A549 (cell line): ENCODE data around the gene MAG. TPM values are rescaled to one million over a fixed set of nuclear protein-coding genes. Genes with fewer than 3 reads are reported as not detected.
A peak's percentile ranks its signal among the peaks of the same experiment; 100 is the strongest.

Source experiments
- ATAC-seq, 2 experiments: fragments of 200-7000 bp in 1 of 2; fragments of >200 bp in 1 of 2; cut with Nextera tagmentation in 1 of 2; cut with Tn5 transposase in 1 of 2; 3 replicates each; pipeline versions ENCODE4 v1.8.0 to v1.9.1; 2018 to 2020; ENCODE audit warnings: mild to moderate bottlenecking in 1 of 2, moderate library complexity in 1 of 2
- CTCF ChIA-PET: fragments of 300-600 bp; sonication (Branson Sonifier 250); formaldehyde crosslinking; extraction: SDS; loops from one replicate; lab custom pipeline; 2021; ENCODE audit warnings: antibody characterized with exemption, inconsistent platforms; lab: Yijun Ruan, JAX
- POLR2A ChIA-PET: fragments of 350-600 bp; formaldehyde crosslinking; extraction: SDS; loops from one replicate; lab custom pipeline; 2021; ENCODE audit warnings: antibody characterized with exemption, inconsistent platforms; lab: Yijun Ruan, JAX
- DNase-seq, 2 experiments: peaks; one replicate each; pipeline versions ENCODE4 v3.0.0 to v3.0.0-alpha.2; 2011 to 2016; ENCODE audit warnings: low read depth in 1 of 2, low spot score in 1 of 2
- FAIRE-seq: peaks from 2 replicates; lab custom pipeline; 2011; peaks lifted over from hg19 to GRCh38; lab: Jason Lieb, UNC
- H3K27ac ChIP-seq, 2 experiments: fragments of >200 bp; sonication (Bioruptor Twin); formaldehyde crosslinking; 3 replicates each; pipeline ENCODE4 v1.5.1; 2016 to 2017
- H3K4me1 ChIP-seq: fragments of >200 bp; sonication (Bioruptor Twin); formaldehyde crosslinking; 3 replicates; pipeline ENCODE4 v1.6.1; 2016
- H3K4me2 ChIP-seq: fragments of >200 bp; sonication (Bioruptor Twin); formaldehyde crosslinking; 3 replicates; pipeline ENCODE4 v1.6.1; 2016
- H3K4me3 ChIP-seq: fragments of >200 bp; sonication (Bioruptor Twin); formaldehyde crosslinking; 3 replicates; pipeline ENCODE4 v1.5.1; 2016
- H3K9me3 ChIP-seq: fragments of >200 bp; sonication (Bioruptor Twin); formaldehyde crosslinking; 3 replicates; pipeline ENCODE4 v1.6.1; 2016
- BHLHE40 ChIP-seq: IDR thresholded peaks from 2 replicates; pipeline ENCODE4 v1.6.1; 2012; ENCODE audit warnings: low read depth, low read length, inconsistent platforms
- CBX2 ChIP-seq: fragments of 200-600 bp; sonication (generic); IDR thresholded peaks from 2 replicates; pipeline ENCODE4 v1.6.1; 2016; ENCODE audit warnings: low read depth, mild to moderate bottlenecking, borderline replicate concordance
- CEBPB ChIP-seq, 2 experiments: fragments of >200 bp in 1 of 2; sonication (Bioruptor Twin) in 1 of 2; formaldehyde crosslinking in 1 of 2; IDR thresholded peaks; 2 replicates each; pipeline ENCODE4 v1.6.1; 2012 to 2016
- CHD2 ChIP-seq: fragments of 150-350 bp; IDR thresholded peaks from 2 replicates; pipeline ENCODE4 v1.6.1; 2014; ENCODE audit warnings: low read length; ENCODE audit not compliant: partially characterized antibody
- EHF ChIP-seq: fragments of 250-450 bp; sonication (Bioruptor Pico); IDR thresholded peaks from 2 replicates; pipeline ENCODE4 v1.5.0; 2020; ENCODE audit warnings: mild to moderate bottlenecking
- EHMT2 ChIP-seq: fragments of 200-600 bp; sonication (generic); IDR thresholded peaks from 2 replicates; pipeline ENCODE4 v1.6.1; 2016; ENCODE audit warnings: antibody characterized with exemption, low read depth, mild to moderate bottlenecking, moderate library complexity
- ELK1 ChIP-seq: fragments of 150-350 bp; IDR thresholded peaks from 2 replicates; pipeline ENCODE4 v1.6.1; 2014; ENCODE audit warnings: low read depth, mild to moderate bottlenecking, low read length
- ESRRA ChIP-seq: fragments of 150-350 bp; IDR thresholded peaks from 2 replicates; pipeline ENCODE4 v1.6.1; 2014; ENCODE audit warnings: mild to moderate bottlenecking, low read length, borderline replicate concordance
- FOXS1 ChIP-seq: fragments of 250-450 bp; sonication (Bioruptor Pico); IDR thresholded peaks from 2 replicates; pipeline ENCODE4 v1.5.0; 2020; ENCODE audit warnings: mild to moderate bottlenecking, moderate library complexity
- HMGXB4 ChIP-seq: fragments of 250-450 bp; sonication (Bioruptor Pico); IDR thresholded peaks from 2 replicates; pipeline ENCODE4 v1.5.0; 2021; ENCODE audit warnings: mild to moderate bottlenecking, moderate library complexity, borderline replicate concordance
- KDM1A ChIP-seq: fragments of 200-600 bp; sonication (generic); IDR thresholded peaks from 2 replicates; pipeline ENCODE4 v1.6.1; 2016; ENCODE audit warnings: low read depth, mild to moderate bottlenecking
- MAFK ChIP-seq: fragments of 450-650 bp; IDR thresholded peaks from 2 replicates; pipeline ENCODE4 v1.6.1; 2014; ENCODE audit not compliant: partially characterized antibody
- MYC ChIP-seq: IDR thresholded peaks from 2 replicates; pipeline ENCODE4 v1.6.1; 2012; ENCODE audit warnings: mild to moderate bottlenecking, inconsistent platforms, low read length, improper control_type of control experiment, borderline replicate concordance
- NR3C1 ChIP-seq: fragments of >200 bp; sonication (Bioruptor Twin); formaldehyde crosslinking; IDR thresholded peaks from 3 replicates; pipeline ENCODE4 v1.6.1; 2017
- POLR2AphosphoS2 ChIP-seq: conservative IDR thresholded peaks from 2 replicates; pipeline ENCODE4 v1.6.1; 2012; ENCODE audit warnings: low read length, improper control_type of control experiment, inconsistent platforms
- RARB ChIP-seq: fragments of 250-450 bp; sonication (Bioruptor Pico); IDR thresholded peaks from 2 replicates; pipeline ENCODE4 v1.8.0; 2021; ENCODE audit warnings: mild to moderate bottlenecking, moderate library complexity
- RFX5 ChIP-seq: fragments of 450-650 bp; IDR thresholded peaks from 2 replicates; pipeline ENCODE4 v1.7.1; 2014; ENCODE audit warnings: antibody characterized with exemption, mild to moderate bottlenecking, moderate library complexity
- SMC3 ChIP-seq: fragments of >200 bp; sonication (Bioruptor Twin); formaldehyde crosslinking; IDR thresholded peaks from 3 replicates; pipeline ENCODE4 v1.6.1; 2018; ENCODE audit warnings: inconsistent platforms
- TFCP2L1 ChIP-seq: fragments of 250-450 bp; sonication (Bioruptor Pico); IDR thresholded peaks from 2 replicates; pipeline ENCODE4 v1.5.0; 2021; ENCODE audit warnings: mild to moderate bottlenecking
- ZC3H11A ChIP-seq: fragments of 450-650 bp; IDR thresholded peaks from 2 replicates; pipeline ENCODE4 v1.6.1; 2014; ENCODE audit warnings: antibody characterized with exemption, mild to moderate bottlenecking
- ZFP36 ChIP-seq: fragments of 450-650 bp; IDR thresholded peaks from 2 replicates; pipeline ENCODE4 v1.6.1; 2014; ENCODE audit warnings: borderline replicate concordance; ENCODE audit not compliant: partially characterized antibody
- WGBS: methylation state at CpG from one replicate; pipeline ENCODE4 v1.1.6; 2017; ENCODE audit errors: missing lambda C conversion rate; 5-methylcytosine and 5-hydroxymethylcytosine counted together
- polyA plus RNA-seq, 4 experiments: library from polyadenylated mRNA; depleted of rRNA in 3 of 4; stranded (reverse); fragments of >200 nt; fragmentation: RNase III in 1 of 4; extraction: RNeasy Plus Mini Kit Qiagen cat#74134 plus additional on column Dnase treatment in 1 of 4; gene quantifications; 2 replicates in 3 of 4; 3 replicates in 1 of 4; pipeline ENCODE4 v1.2.3, GENCODE V29; 2011 to 2017
- TF ChIP-seq, protein P1 (sequence below): fragments of 450-650 bp; IDR thresholded peaks from 2 replicates; pipeline ENCODE4 v1.6.1; 2014; ENCODE audit warnings: antibody characterized with exemption
- TF ChIP-seq, protein P2 (sequence below): fragments of 250-450 bp; sonication (Bioruptor Pico); IDR thresholded peaks from 2 replicates; pipeline ENCODE4 v1.5.0; 2020; ENCODE audit warnings: low read depth, mild to moderate bottlenecking, moderate library complexity
- TF ChIP-seq, protein P3 (sequence below): IDR thresholded peaks from 2 replicates; pipeline ENCODE4 v1.6.1; 2012
- TF ChIP-seq, protein P4 (sequence below): fragments of >200 bp; sonication (Bioruptor Twin); formaldehyde crosslinking; IDR thresholded peaks from 2 replicates; pipeline ENCODE4 v1.6.1; 2016

Gene MAG
- polyA plus RNA-seq, 2 of the 4 experiments (the other 2 are of a cell fraction): not detected

DNA sequence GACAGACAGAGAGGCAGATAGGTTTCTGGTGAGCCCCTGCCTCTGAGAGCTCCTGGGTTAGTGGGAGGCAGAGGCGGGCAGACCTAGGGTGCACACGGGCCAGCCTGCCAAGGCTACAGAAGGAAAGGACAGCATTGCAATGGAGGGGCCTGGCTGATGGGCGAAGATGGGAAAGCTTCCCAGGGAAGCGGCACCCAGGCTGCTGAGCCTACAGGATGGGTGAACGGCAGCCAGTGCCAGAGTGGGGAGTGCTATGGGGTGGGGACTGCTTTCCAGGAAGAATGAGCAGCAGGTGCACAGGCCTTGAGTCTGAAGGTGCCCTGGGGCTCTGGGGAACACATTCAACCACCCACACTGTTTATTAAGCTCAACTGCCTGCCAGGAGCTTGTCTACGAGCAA is 702 bp upstream of the MAG start:
- no peak overlapping the region for H3K27ac ChIP-seq
- H3K4me2 ChIP-seq: no peak overlapping the region
- FAIRE-seq (no peak), ATAC-seq (no peak; a peak in 1 of 6 replicates), DNase-seq (no peak)
- ChIA-PET POLR2A (no interaction called here), CTCF (interaction anchor here (0.5 to 4.4 kb wide), 4 partner anchors 17 to 558 kb away, joined by 3 to 27 read pairs (median 10); no protein-coding TSS in a partner anchor)
- H3K4me1 ChIP-seq: no peaks in the 10 kb centered on the region
- no peak overlapping the region for H3K4me3 ChIP-seq
- no peaks in the 10 kb centered on the region for H3K9me3 ChIP-seq
- 41% methylated on average over 6 of the region's 6 CpGs for WGBS
- TF ChIP-seq EHMT2 (no peak), SMC3 (no peak), MYC (no peak), CHD2 (no peak), ZC3H11A (no peak), MAFK (no peak), ESRRA (no peak), ZFP36 (no peak), POLR2AphosphoS2 (no peak), RFX5 (no peak), TFCP2L1 (CRISPR knock-in tag) (no peak), EHF (CRISPR knock-in tag) (no peak)
- TF ChIP-seq, protein P1, sequence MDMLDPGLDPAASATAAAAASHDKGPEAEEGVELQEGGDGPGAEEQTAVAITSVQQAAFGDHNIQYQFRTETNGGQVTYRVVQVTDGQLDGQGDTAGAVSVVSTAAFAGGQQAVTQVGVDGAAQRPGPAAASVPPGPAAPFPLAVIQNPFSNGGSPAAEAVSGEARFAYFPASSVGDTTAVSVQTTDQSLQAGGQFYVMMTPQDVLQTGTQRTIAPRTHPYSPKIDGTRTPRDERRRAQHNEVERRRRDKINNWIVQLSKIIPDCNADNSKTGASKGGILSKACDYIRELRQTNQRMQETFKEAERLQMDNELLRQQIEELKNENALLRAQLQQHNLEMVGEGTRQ: no peak
- TF ChIP-seq, protein P2, sequence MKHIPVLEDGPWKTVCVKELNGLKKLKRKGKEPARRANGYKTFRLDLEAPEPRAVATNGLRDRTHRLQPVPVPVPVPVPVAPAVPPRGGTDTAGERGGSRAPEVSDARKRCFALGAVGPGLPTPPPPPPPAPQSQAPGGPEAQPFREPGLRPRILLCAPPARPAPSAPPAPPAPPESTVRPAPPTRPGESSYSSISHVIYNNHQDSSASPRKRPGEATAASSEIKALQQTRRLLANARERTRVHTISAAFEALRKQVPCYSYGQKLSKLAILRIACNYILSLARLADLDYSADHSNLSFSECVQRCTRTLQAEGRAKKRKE: no peak
- TF ChIP-seq, all 56 proteins: peak for 0

DNA sequence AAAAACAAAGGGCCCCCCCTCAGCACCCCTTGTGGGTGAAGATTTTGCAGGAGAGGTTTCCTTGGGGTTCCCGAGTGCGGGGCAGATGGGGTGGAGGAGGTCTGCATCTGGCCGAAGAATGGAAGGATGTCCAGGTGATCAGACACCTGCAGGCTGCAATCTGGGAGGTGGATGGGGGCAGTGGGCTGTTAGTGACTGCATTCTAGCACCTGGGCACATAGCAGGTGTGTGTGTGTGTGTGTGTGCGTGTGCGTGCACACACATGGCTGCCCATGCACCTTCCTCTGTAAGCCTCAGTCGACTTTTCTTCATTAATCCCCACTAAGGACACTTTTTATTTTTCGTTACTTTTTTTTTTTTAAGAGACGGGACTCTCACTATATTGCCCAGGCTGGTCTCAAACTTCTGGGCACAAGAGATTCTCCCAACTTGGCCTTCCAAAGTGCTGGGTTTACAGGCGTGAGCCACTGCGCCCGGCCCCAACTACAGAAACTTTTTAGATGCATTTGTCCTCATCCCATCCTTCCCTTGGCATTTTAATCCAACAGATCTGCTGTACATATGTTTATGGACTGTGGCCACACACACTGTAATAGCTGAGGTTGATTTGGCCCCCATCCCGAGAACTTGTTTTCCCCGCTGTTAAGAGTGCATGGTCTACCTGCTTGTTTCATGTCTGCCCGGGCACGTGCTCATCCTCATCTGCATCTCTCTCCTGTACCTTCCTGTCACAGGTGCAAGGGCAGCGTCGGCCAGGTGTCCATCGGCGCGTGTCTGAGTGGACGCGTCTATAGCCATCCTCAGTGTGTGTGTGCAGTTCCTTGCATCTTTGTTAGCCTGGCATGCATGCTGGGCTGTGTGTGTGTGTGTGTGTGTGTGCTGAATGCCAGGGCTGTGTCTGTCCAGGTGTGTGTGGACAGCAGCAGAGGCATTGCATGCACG is 731 bp downstream of the MAG start:
- Histone ChIP-seq H3K4me3 (no peak overlapping the region), H3K27ac (no peak overlapping the region), H3K4me1 (no peaks in the 10 kb centered on the region), H3K9me3 (no peaks in the 10 kb centered on the region), H3K4me2 (no peak overlapping the region)
- WGBS: 41% methylated on average over 23 of the region's 23 CpGs
- TF ChIP-seq NR3C1: no peak
- TF ChIP-seq CBX2: no peak
- TF ChIP-seq ELK1: no peak
- TF ChIP-seq ZFP36: no peak
- no peak for TF ChIP-seq FOXS1 (CRISPR knock-in tag)
- no peak for TF ChIP-seq RARB
- TF ChIP-seq, protein P3, sequence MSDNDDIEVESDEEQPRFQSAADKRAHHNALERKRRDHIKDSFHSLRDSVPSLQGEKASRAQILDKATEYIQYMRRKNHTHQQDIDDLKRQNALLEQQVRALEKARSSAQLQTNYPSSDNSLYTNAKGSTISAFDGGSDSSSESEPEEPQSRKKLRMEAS: no peak
- TF ChIP-seq TFCP2L1 (CRISPR knock-in tag): no peak
- no peak for TF ChIP-seq EHF (CRISPR knock-in tag)
- TF ChIP-seq CEBPB (IDR thresholded peaks at IDR 0.05): no peak
- TF ChIP-seq BHLHE40: no peak
- no peak for TF ChIP-seq KDM1A
- TF ChIP-seq ZC3H11A: no peak
- no peak for TF ChIP-seq HMGXB4 (CRISPR knock-in tag)
- TF ChIP-seq, protein P4, sequence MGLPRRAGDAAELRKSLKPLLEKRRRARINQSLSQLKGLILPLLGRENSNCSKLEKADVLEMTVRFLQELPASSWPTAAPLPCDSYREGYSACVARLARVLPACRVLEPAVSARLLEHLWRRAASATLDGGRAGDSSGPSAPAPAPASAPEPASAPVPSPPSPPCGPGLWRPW: no peak
- no peak for DNase-seq
- ChIA-PET CTCF (interaction anchor here (1.1 to 4.4 kb wide), 2 partner anchors 11 to 23 kb away, joined by 3 to 27 read pairs; partner anchors contain the start of gene HAMP), POLR2A (no interaction called here)
- FAIRE-seq: no peak
- ATAC-seq: peak in 1 of 2 experiments; percentile 7; a peak in 3 of 6 replicates
